ENCODE results near the gene SCG5. TPM values are rescaled to one million over a fixed set of nuclear protein-coding genes. Genes with fewer than 3 reads are reported as not detected.

SCG5 gene
- total and polyA plus RNA-seq, 2 donors, result 2.4 to 14.9 TPM

DNA sequence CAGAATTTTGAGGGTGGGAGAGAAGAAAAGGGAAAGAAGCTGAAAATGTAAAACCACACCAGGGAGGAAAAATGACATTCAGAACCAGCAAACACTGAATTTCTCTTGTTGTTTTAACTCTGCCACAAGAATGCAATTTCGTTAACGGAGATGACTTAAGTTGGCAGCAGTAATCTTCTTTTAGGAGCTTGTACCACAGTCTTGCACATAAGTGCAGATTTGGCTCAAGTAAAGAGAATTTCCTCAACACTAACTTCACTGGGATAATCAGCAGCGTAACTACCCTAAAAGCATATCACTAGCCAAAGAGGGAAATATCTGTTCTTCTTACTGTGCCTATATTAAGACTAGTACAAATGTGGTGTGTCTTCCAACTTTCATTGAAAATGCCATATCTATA, 91.8 kb downstream of the SCG5 start:
- Histone ChIP-seq H3K4me3 (ENCODE audit: low read depth, low read length) (no peak overlapping the region), H3K36me3 (ENCODE audit: insufficient read depth) (no peaks in the 10 kb centered on the region), H3K27ac (ENCODE audit: low read depth) (no peak overlapping the region), H3K4me1 (ENCODE audit: insufficient read depth) (no peaks in the 10 kb centered on the region)
- WGBS, result 75% methylated on average over 3 of the region's 3 CpGs
- DNase-seq (ENCODE audit: extremely low spot score), result no peak

GRCh38 chr15:32735989-32736700, 94.6 kb downstream of the SCG5 start:
- Histone ChIP-seq H3K36me3 (ENCODE audit: insufficient read depth) (no peaks in the 10 kb centered on the region), H3K4me3 (ENCODE audit: low read depth, low read length) (no peak overlapping the region), H3K27ac (ENCODE audit: low read depth) (no peak overlapping the region), H3K4me1 (ENCODE audit: insufficient read depth) (no peaks in the 10 kb centered on the region)
- DNase-seq (ENCODE audit: extremely low spot score), result no peak
- WGBS, result 83% methylated on average over 2 of the region's 2 CpGs

- DNase-seq (ENCODE audit: extremely low spot score), result no peak
- 75% methylated on average over 2 of the region's 2 CpGs for WGBS
- Histone ChIP-seq H3K36me3 (ENCODE audit: insufficient read depth) (no peaks in the 10 kb centered on the region), H3K4me3 (ENCODE audit: low read depth, low read length) (no peak overlapping the region), H3K27ac (ENCODE audit: low read depth) (no peak overlapping the region), H3K4me1 (ENCODE audit: insufficient read depth) (no peaks in the 10 kb centered on the region)
Observed at GRCh38 chr15:32736701-32737061, 95.2 kb downstream of the SCG5 start.

DNA sequence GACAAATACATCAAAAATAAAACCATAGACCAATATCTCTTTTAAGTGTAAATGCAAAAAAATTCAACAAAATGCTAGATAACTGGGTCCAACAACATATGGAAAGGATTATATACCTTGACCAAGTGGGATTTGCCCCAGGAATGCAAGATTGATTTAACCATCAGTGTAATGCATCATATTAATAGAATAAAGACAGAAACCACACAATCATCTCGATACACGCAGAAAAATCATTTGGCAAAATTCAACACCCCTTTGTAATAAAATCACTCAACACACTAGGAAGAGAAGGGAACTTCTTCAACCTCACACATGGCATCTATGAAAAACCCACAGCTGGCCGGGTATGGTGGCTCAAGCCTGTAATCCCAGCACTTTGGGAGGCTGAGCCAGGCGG, 95.8 kb downstream of the SCG5 start:
- no peak overlapping the region for H3K4me3 ChIP-seq (ENCODE audit: low read depth, low read length)
- no peak overlapping the region for H3K27ac ChIP-seq (ENCODE audit: low read depth)
- DNase-seq (ENCODE audit: extremely low spot score), result no peak
- no peaks in the 10 kb centered on the region for H3K4me1 ChIP-seq (ENCODE audit: insufficient read depth)
- WGBS, result 80% methylated on average over 4 of the region's 4 CpGs
- H3K36me3 ChIP-seq (ENCODE audit: insufficient read depth), result no peaks in the 10 kb centered on the region

- no peak overlapping the region for H3K4me3 ChIP-seq (ENCODE audit: low read depth, low read length)
- DNase-seq (ENCODE audit: extremely low spot score), result no peak
- no peaks in the 10 kb centered on the region for H3K36me3 ChIP-seq (ENCODE audit: insufficient read depth)
- H3K27ac ChIP-seq (ENCODE audit: low read depth), result no peak overlapping the region
- H3K4me1 ChIP-seq (ENCODE audit: insufficient read depth), result no peaks in the 10 kb centered on the region
- WGBS, result 82% methylated on average over 1 of the region's 1 CpG
Observed at GRCh38 chr15:32738666-32739065, 97.2 kb downstream of the SCG5 start.

DNA sequence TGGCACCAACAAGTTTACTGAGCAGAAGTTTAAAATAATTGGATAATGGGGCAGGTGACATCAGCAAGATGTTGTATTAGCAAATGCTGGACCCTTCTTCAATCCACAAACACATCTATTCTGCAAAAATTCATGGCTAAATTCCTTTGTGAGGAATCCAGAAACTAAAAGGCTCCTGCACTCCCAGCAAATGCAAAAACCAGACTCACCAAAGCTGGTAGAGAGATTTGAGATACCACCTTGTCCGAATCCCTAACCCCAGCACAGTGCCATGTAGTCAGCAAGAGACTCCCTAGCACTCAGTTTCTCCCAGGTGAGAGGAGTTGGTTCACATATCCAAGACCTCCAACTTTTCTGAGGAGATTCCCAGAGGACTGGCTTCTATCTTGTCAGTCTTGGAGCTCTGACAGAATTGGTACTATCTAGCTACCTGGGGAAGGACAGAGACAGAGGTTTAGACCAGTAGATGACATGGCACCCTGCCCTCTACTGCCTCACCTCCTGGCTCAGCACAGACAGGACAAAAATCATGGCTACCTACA, 98.1 kb downstream of the SCG5 start:
- H3K4me1 ChIP-seq (ENCODE audit: insufficient read depth), result no peaks in the 10 kb centered on the region
- no peak overlapping the region for H3K4me3 ChIP-seq (ENCODE audit: low read depth, low read length)
- H3K36me3 ChIP-seq (ENCODE audit: insufficient read depth), result no peaks in the 10 kb centered on the region
- DNase-seq (ENCODE audit: extremely low spot score), result no peak
- WGBS, result 63% methylated on average over 1 of the region's 1 CpG
- no peak overlapping the region for H3K27ac ChIP-seq (ENCODE audit: low read depth)

- DNase-seq (ENCODE audit: extremely low spot score), result no peak
- Histone ChIP-seq H3K36me3 (ENCODE audit: insufficient read depth) (no peaks in the 10 kb centered on the region), H3K4me1 (ENCODE audit: insufficient read depth) (no peaks in the 10 kb centered on the region), H3K27ac (ENCODE audit: low read depth) (no peak overlapping the region), H3K4me3 (ENCODE audit: low read depth, low read length) (no peak overlapping the region)
- WGBS, result 56% methylated on average over 5 of the region's 5 CpGs
Observed at GRCh38 chr15:32743411-32744140, 102.1 kb downstream of the SCG5 start.

GRCh38 chr15:32746116-32746857, 104.8 kb downstream of the SCG5 start:
- Histone ChIP-seq H3K4me3 (ENCODE audit: low read depth, low read length) (no peak overlapping the region), H3K27ac (ENCODE audit: low read depth) (no peak overlapping the region), H3K4me1 (ENCODE audit: insufficient read depth) (no peaks in the 10 kb centered on the region), H3K36me3 (ENCODE audit: insufficient read depth) (no peaks in the 10 kb centered on the region)
- no peak for DNase-seq (ENCODE audit: extremely low spot score)
- WGBS, result 81% methylated on average over 4 of the region's 4 CpGs

Small RNA genes within 50 kb of the gene (small RNA-seq; reads per million reads assigned to genes)
- not detected for gene RN7SL286P

Other genes with a start within 250 kb of the SCG5 start
- 0.53 TPM for gene GOLGA8K, start 238.4 kb upstream of the SCG5 start, total RNA-seq
- gene GOLGA8K, start 238.4 kb upstream of the SCG5 start, polyA plus RNA-seq, result 0.22 TPM
- gene GOLGA8O, start 186.1 kb upstream of the SCG5 start, total RNA-seq, result 1.7 TPM
- gene GOLGA8O, start 186.1 kb upstream of the SCG5 start, polyA plus RNA-seq, result 0.63 TPM
- 22.3 TPM for gene GOLGA8N, start 48.3 kb upstream of the SCG5 start, total RNA-seq
- 5.5 TPM for gene GOLGA8N, start 48.3 kb upstream of the SCG5 start, polyA plus RNA-seq
- 41.8 TPM for gene ARHGAP11A, start 26.2 kb upstream of the SCG5 start, total RNA-seq
- gene ARHGAP11A, start 26.2 kb upstream of the SCG5 start, polyA plus RNA-seq, result 1.5 TPM
- 8.7 TPM for gene GREM1, start 76.3 kb downstream of the SCG5 start, total RNA-seq
- gene GREM1, start 76.3 kb downstream of the SCG5 start, polyA plus RNA-seq, result 1.2 TPM

All from urinary bladder (tissue), 4 donors.